Uterus (tissue), 2 donors: ENCODE measurements around the gene MXRA7.

Experiments used
- CTCF ChIP-seq, 4 experiments: fragments of 200-600 bp in 2 of 4; fragments of 450-650 bp in 2 of 4; sonication (generic) in 2 of 4; IDR thresholded peaks; one replicate each; pipeline ENCODE4 v1.5.1; 2016 to 2019; ENCODE audit warnings: antibody characterized with exemption in 4 of 4, mild to moderate bottlenecking in 2 of 4, moderate library complexity in 1 of 4
- POLR2A ChIP-seq, 2 donors: fragments of 450-650 bp; IDR thresholded peaks; one replicate each; pipeline ENCODE4 v1.6.1; 2016; ENCODE audit warnings: antibody characterized with exemption in 2 of 2, mild to moderate bottlenecking in 1 of 2, moderate library complexity in 1 of 2

GRCh38 chr17:76642032-76642561 lies 68.7 kb downstream of the MXRA7 start:
- TF ChIP-seq CTCF (IDR thresholded peaks at IDR 0.05) (no peak), POLR2A (IDR thresholded peaks at IDR 0.05) (no peak)
